HepG2 (cell line): ENCODE measurements around the gene STIM1. TPM values are rescaled to one million over a fixed set of nuclear protein-coding genes. Genes with fewer than 3 reads are reported as not detected.
A peak's percentile ranks its signal among the peaks of the same experiment; 100 is the strongest.

Source experiments
- AGO2 ChIP-seq: fragments of 200-400 bp; formaldehyde crosslinking; optimal IDR thresholded peaks from 2 replicates; pipeline ENCODE3; 2017; ENCODE audit warnings: mild to moderate bottlenecking, low read depth, low read length, moderate library complexity
- ARNTL ChIP-seq: sonication (generic); formaldehyde crosslinking; IDR thresholded peaks from 2 replicates; pipeline ENCODE4 v1.4.0; 2020; ENCODE audit warnings: mild to moderate bottlenecking, missing genetic modification reagents
- EEA1 ChIP-seq: sonication (generic); formaldehyde crosslinking; IDR thresholded peaks from 2 replicates; pipeline ENCODE4 v1.5.1; 2020; ENCODE audit warnings: mild to moderate bottlenecking, missing genetic modification reagents, borderline replicate concordance
- HMGA1 ChIP-seq: sonication (generic); formaldehyde crosslinking; conservative IDR thresholded peaks from 2 replicates; pipeline ENCODE4 v1.4.0; 2020; ENCODE audit warnings: missing genetic modification reagents
- HNRNPLL ChIP-seq: fragments of 200-400 bp; formaldehyde crosslinking; IDR thresholded peaks from 2 replicates; pipeline ENCODE4 v1.6.1; 2017; ENCODE audit warnings: mild to moderate bottlenecking, low read depth, low read length; ENCODE audit not compliant: poor library complexity, severe bottlenecking
- NFATC3 ChIP-seq: sonication (generic); formaldehyde crosslinking; IDR thresholded peaks from 2 replicates; pipeline ENCODE4 v1.5.1; 2020; ENCODE audit warnings: mild to moderate bottlenecking, missing genetic modification reagents
- NR2C2 ChIP-seq: sonication (generic); formaldehyde crosslinking; IDR thresholded peaks from 2 replicates; pipeline ENCODE4 v1.4.0; 2020; ENCODE audit warnings: missing genetic modification reagents, mild to moderate bottlenecking, moderate library complexity, borderline replicate concordance
- RARA ChIP-seq: IDR thresholded peaks from 2 replicates; pipeline ENCODE4 v1.6.1; 2016; ENCODE audit warnings: missing genetic modification reagents, missing compliant biosample characterization
- THYN1 ChIP-seq: sonication (generic); formaldehyde crosslinking; IDR thresholded peaks from 2 replicates; pipeline ENCODE4 v1.8.1; 2023; ENCODE audit warnings: low read depth, mild to moderate bottlenecking, moderate library complexity, missing genetic modification reagents, borderline replicate concordance
- U2AF1 ChIP-seq: fragments of 200-400 bp; formaldehyde crosslinking; optimal IDR thresholded peaks from 2 replicates; pipeline ENCODE3; 2017; ENCODE audit warnings: mild to moderate bottlenecking, low read depth, low read length
- ZMYM4 ChIP-seq: sonication (generic); formaldehyde crosslinking; IDR thresholded peaks from 2 replicates; pipeline ENCODE4 v1.8.1; 2023; ENCODE audit warnings: mild to moderate bottlenecking, missing genetic modification reagents
- ZNF12 ChIP-seq: sonication (generic); formaldehyde crosslinking; IDR thresholded peaks from 2 replicates; pipeline ENCODE4 v1.5.0; 2020; ENCODE audit warnings: missing genetic modification reagents
- ZNF136 ChIP-seq: sonication (generic); formaldehyde crosslinking; IDR thresholded peaks from 2 replicates; pipeline ENCODE4 v1.8.1; 2022; ENCODE audit warnings: low read depth, mild to moderate bottlenecking, moderate library complexity, missing genetic modification reagents
- ZNF451 ChIP-seq: sonication (generic); formaldehyde crosslinking; IDR thresholded peaks from 2 replicates; pipeline ENCODE4 v1.5.0; 2020; ENCODE audit warnings: mild to moderate bottlenecking, missing genetic modification reagents
- ZNF460 ChIP-seq: sonication (generic); formaldehyde crosslinking; IDR thresholded peaks from 2 replicates; pipeline ENCODE4 v1.5.1; 2020; ENCODE audit warnings: missing genetic modification reagents, mild to moderate bottlenecking, borderline replicate concordance
- ZNF720 ChIP-seq: sonication (generic); formaldehyde crosslinking; IDR thresholded peaks from 2 replicates; pipeline ENCODE4 v1.4.0; 2020; ENCODE audit warnings: missing genetic modification reagents
- polyA plus RNA-seq, 8 experiments: library from polyadenylated mRNA; depleted of rRNA in 3 of 8; stranded (reverse) in 7 of 8; unstranded in 1 of 8; fragments of >200 nt; fragmentation: Illumina TruSeq in 4 of 8; extraction: Trizol in 4 of 8; gene quantifications; 2 replicates each; pipeline versions ENCODE4 v1.2.1 to v1.2.3, GENCODE V29; 2011 to 2016; ENCODE audit warnings: low read depth in 4 of 8, missing spikeins in 1 of 8, mixed read lengths in 1 of 8; ENCODE audit not compliant: insufficient read depth in 1 of 8
- total RNA-seq, 5 experiments: library from RNA; depleted of rRNA; stranded (reverse); fragments of >200 nt; fragmentation: Illumina TruSeq; extraction: Trizol; gene quantifications; 2 replicates each; pipeline ENCODE4 v1.2.3, GENCODE V29; 2016; ENCODE audit warnings: low read depth in 1 of 5
- TF ChIP-seq, protein P1 (sequence below): sonication (generic); formaldehyde crosslinking; IDR thresholded peaks from 2 replicates; pipeline ENCODE4 v1.5.0; 2020; ENCODE audit warnings: mild to moderate bottlenecking, missing genetic modification reagents, borderline replicate concordance
- TF ChIP-seq, protein P2 (sequence below): IDR thresholded peaks from 2 replicates; pipeline ENCODE4 v1.6.1; 2016; ENCODE audit warnings: mild to moderate bottlenecking
- TF ChIP-seq, protein P3 (sequence below): sonication (generic); formaldehyde crosslinking; IDR thresholded peaks from 2 replicates; pipeline ENCODE4 v1.4.0; 2020; ENCODE audit warnings: mild to moderate bottlenecking, missing genetic modification reagents, borderline replicate concordance

The STIM1 gene
- total and polyA plus RNA-seq, 2 of the 13 experiments (the other 11 are each of a cell fraction or from before 2014, with no cell fraction given): 19.2 to 28.5 TPM

DNA sequence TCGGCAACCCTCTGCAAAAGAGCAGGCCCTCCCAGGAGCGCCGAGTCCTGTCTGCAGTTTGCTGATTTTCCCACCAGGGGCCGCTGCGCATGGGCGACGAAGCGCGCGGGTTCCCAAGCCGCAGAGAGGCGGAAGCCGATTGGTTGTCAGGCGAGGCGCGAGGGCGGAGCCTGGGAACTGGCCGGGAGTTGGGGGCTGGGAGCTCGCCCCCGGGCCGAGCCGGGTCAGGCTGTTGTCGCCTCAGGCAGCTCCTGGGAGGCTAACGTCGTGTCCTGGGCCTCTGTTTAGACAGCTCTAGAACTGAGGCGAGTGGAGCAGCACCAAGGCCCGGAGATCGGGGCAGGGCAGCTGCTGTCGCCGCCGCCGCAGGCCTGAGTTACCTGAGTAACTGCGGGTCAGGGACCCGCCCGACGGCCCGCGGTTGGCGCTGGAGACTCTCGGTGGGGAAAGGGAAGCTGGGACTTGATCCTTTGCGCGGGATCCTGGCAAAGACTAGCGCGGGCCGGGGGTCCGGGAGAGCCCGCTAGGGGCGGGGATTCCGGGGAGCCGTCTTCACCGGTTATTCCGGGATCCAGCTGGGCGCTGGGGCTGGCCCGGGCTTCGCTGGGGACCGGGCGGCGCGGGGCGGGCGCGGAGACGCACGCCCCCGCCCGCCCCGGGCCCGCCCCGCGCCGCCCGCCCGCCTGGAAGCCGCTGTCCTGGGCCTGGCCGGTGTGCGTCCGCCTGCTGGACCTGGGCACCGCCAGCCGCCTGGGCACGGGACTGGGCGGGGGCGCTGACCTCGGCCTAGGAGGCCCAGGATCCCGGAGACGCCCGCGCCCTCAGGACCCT is at the start of gene STIM1 (continued):
- TF ChIP-seq ZNF720 (CRISPR knock-in tag) (no peak), NR2C2 (CRISPR knock-in tag) (no peak; the same call in 1 of the 2 replicates), AGO2 (no peak), ZNF460 (CRISPR knock-in tag) (no peak), THYN1 (CRISPR knock-in tag) (no peak), HMGA1 (CRISPR knock-in tag) (no peak), ZNF451 (no peak), NFATC3 (CRISPR knock-in tag) (no peak), RARA (no peak), EEA1 (CRISPR knock-in tag) (no peak), ZNF12 (no peak), HNRNPLL (peak; percentile 72), ZMYM4 (CRISPR knock-in tag) (peak; percentile 91), ARNTL (CRISPR knock-in tag) (no peak), U2AF1 (no peak), ZNF136 (CRISPR knock-in tag) (no peak)
- TF ChIP-seq, protein P1, sequence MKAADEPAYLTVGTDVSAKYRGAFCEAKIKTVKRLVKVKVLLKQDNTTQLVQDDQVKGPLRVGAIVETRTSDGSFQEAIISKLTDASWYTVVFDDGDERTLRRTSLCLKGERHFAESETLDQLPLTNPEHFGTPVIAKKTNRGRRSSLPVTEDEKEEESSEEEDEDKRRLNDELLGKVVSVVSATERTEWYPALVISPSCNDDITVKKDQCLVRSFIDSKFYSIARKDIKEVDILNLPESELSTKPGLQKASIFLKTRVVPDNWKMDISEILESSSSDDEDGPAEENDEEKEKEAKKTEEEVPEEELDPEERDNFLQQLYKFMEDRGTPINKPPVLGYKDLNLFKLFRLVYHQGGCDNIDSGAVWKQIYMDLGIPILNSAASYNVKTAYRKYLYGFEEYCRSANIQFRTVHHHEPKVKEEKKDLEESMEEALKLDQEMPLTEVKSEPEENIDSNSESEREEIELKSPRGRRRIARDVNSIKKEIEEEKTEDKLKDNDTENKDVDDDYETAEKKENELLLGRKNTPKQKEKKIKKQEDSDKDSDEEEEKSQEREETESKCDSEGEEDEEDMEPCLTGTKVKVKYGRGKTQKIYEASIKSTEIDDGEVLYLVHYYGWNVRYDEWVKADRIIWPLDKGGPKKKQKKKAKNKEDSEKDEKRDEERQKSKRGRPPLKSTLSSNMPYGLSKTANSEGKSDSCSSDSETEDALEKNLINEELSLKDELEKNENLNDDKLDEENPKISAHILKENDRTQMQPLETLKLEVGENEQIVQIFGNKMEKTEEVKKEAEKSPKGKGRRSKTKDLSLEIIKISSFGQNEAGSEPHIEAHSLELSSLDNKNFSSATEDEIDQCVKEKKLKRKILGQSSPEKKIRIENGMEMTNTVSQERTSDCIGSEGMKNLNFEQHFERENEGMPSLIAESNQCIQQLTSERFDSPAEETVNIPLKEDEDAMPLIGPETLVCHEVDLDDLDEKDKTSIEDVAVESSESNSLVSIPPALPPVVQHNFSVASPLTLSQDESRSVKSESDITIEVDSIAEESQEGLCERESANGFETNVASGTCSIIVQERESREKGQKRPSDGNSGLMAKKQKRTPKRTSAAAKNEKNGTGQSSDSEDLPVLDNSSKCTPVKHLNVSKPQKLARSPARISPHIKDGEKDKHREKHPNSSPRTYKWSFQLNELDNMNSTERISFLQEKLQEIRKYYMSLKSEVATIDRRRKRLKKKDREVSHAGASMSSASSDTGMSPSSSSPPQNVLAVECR (CRISPR knock-in tag): peak; percentile 71
- TF ChIP-seq, protein P2, sequence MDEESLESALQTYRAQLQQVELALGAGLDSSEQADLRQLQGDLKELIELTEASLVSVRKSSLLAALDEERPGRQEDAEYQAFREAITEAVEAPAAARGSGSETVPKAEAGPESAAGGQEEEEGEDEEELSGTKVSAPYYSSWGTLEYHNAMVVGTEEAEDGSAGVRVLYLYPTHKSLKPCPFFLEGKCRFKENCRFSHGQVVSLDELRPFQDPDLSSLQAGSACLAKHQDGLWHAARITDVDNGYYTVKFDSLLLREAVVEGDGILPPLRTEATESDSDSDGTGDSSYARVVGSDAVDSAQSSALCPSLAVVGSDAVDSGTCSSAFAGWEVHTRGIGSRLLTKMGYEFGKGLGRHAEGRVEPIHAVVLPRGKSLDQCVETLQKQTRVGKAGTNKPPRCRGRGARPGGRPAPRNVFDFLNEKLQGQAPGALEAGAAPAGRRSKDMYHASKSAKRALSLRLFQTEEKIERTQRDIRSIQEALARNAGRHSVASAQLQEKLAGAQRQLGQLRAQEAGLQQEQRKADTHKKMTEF: peak; percentile 55; the same call in 1 of the 2 replicates
- TF ChIP-seq, protein P3, sequence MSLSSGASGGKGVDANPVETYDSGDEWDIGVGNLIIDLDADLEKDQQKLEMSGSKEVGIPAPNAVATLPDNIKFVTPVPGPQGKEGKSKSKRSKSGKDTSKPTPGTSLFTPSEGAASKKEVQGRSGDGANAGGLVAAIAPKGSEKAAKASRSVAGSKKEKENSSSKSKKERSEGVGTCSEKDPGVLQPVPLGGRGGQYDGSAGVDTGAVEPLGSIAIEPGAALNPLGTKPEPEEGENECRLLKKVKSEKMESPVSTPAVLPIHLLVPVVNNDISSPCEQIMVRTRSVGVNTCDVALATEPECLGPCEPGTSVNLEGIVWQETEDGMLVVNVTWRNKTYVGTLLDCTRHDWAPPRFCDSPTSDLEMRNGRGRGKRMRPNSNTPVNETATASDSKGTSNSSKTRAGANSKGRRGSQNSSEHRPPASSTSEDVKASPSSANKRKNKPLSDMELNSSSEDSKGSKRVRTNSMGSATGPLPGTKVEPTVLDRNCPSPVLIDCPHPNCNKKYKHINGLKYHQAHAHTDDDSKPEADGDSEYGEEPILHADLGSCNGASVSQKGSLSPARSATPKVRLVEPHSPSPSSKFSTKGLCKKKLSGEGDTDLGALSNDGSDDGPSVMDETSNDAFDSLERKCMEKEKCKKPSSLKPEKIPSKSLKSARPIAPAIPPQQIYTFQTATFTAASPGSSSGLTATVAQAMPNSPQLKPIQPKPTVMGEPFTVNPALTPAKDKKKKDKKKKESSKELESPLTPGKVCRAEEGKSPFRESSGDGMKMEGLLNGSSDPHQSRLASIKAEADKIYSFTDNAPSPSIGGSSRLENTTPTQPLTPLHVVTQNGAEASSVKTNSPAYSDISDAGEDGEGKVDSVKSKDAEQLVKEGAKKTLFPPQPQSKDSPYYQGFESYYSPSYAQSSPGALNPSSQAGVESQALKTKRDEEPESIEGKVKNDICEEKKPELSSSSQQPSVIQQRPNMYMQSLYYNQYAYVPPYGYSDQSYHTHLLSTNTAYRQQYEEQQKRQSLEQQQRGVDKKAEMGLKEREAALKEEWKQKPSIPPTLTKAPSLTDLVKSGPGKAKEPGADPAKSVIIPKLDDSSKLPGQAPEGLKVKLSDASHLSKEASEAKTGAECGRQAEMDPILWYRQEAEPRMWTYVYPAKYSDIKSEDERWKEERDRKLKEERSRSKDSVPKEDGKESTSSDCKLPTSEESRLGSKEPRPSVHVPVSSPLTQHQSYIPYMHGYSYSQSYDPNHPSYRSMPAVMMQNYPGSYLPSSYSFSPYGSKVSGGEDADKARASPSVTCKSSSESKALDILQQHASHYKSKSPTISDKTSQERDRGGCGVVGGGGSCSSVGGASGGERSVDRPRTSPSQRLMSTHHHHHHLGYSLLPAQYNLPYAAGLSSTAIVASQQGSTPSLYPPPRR: no peak
